Mesendoderm (in vitro differentiated cells): ENCODE results near the gene DENND5B.

Experiments
- DNase-seq: peaks from one replicate; pipeline ENCODE4 v3.0.0; 2013
- H2AK5ac ChIP-seq: 2 replicates; pipeline ENCODE4 v1.6.1; 2013; ENCODE audit warnings: low read length, inconsistent platforms
- H2BK120ac ChIP-seq: 2 replicates; pipeline ENCODE4 v1.6.1; 2013; ENCODE audit warnings: low read depth, mild to moderate bottlenecking, low read length, moderate library complexity, mixed read lengths
- H2BK15ac ChIP-seq: replicated peaks from 2 replicates; pipeline ENCODE4 v1.6.1; 2013; ENCODE audit warnings: low read depth, mild to moderate bottlenecking, moderate library complexity
- H2BK5ac ChIP-seq: 2 replicates; pipeline ENCODE4 v1.6.1; 2013; ENCODE audit warnings: low read length, inconsistent platforms
- H3K18ac ChIP-seq: 2 replicates; pipeline ENCODE4 v1.6.1; 2013; ENCODE audit warnings: mild to moderate bottlenecking, low read length, mixed read lengths
- H3K23ac ChIP-seq: one replicate; pipeline ENCODE4 v1.6.1; 2013; ENCODE audit warnings: low read length
- H3K27ac ChIP-seq: 2 replicates; pipeline ENCODE4 v1.5.1; 2013; ENCODE audit warnings: low read depth, mild to moderate bottlenecking, inconsistent platforms, low read length, moderate library complexity
- H3K27me3 ChIP-seq: 2 replicates; pipeline ENCODE4 v1.6.1; 2013; ENCODE audit warnings: low read length, control low read depth, mild to moderate bottlenecking, inconsistent platforms; ENCODE audit not compliant: insufficient read depth, poor library complexity
- H3K36me3 ChIP-seq: 2 replicates; pipeline ENCODE4 v1.6.1; 2013; ENCODE audit warnings: low read length, inconsistent platforms; ENCODE audit not compliant: control insufficient read depth, insufficient read depth
- H3K4ac ChIP-seq: one replicate; pipeline ENCODE4 v1.6.1; 2013; ENCODE audit warnings: low read depth, mild to moderate bottlenecking, low read length, moderate library complexity
- H3K4me1 ChIP-seq: 2 replicates; pipeline ENCODE4 v1.6.1; 2013; ENCODE audit warnings: low read depth, low read length, inconsistent platforms; ENCODE audit not compliant: control insufficient read depth
- H3K4me2 ChIP-seq: 2 replicates; pipeline ENCODE4 v1.6.1; 2013; ENCODE audit warnings: low read length
- H3K4me3 ChIP-seq: 2 replicates; pipeline ENCODE4 v1.5.1; 2013; ENCODE audit warnings: mild to moderate bottlenecking, low read length
- H3K56ac ChIP-seq: one replicate; pipeline ENCODE4 v1.6.1; 2013; ENCODE audit warnings: low read length
- H3K79me1 ChIP-seq: 2 replicates; pipeline ENCODE4 v1.6.1; 2013; ENCODE audit warnings: low read length, inconsistent platforms
- H3K79me2 ChIP-seq: 2 replicates; pipeline ENCODE4 v1.6.1; 2013; ENCODE audit warnings: mild to moderate bottlenecking, low read length; ENCODE audit not compliant: control insufficient read depth, insufficient read depth
- H3K9ac ChIP-seq: 2 replicates; pipeline ENCODE4 v1.6.1; 2013; ENCODE audit warnings: low read length, inconsistent platforms
- H4K5ac ChIP-seq: one replicate; pipeline ENCODE4 v1.6.1; 2013; ENCODE audit warnings: low read length
- H4K8ac ChIP-seq: one replicate; pipeline ENCODE4 v1.6.1; 2013; ENCODE audit warnings: low read depth, mild to moderate bottlenecking, control low read depth, low read length, moderate library complexity
- WGBS: extraction: QIAGEN DNeasy Blood & Tissue Kit; methylation state at CpG from one replicate; pipeline ENCODE4 v1.1.7; 2013; ENCODE audit warnings: low lambda C conversion rate, missing lambda C conversion rate; ENCODE audit not compliant: insufficient coverage; ENCODE audit errors: extremely low coverage; 5-methylcytosine and 5-hydroxymethylcytosine counted together

The DENND5B gene

GRCh38 chr12:31474751-31475150 lies 116.2 kb downstream of the DENND5B start:
- Histone ChIP-seq H3K4me3 (no peak overlapping the region), H4K8ac (no peak overlapping the region), H2AK5ac (no peak overlapping the region), H3K18ac (no peak overlapping the region), H3K9ac (no peak overlapping the region), H3K4me1 (no peaks in the 10 kb centered on the region), H3K27ac (no peak overlapping the region), H2BK5ac (no peak overlapping the region), H3K27me3 (no peaks in the 10 kb centered on the region), H3K4me2 (no peak overlapping the region), H3K79me1 (no peaks in the 10 kb centered on the region), H3K23ac (no peak overlapping the region), H2BK15ac (no peak overlapping the region), H3K36me3 (no peaks in the 10 kb centered on the region), H3K56ac (no peak overlapping the region), H3K79me2 (no peaks in the 10 kb centered on the region), H4K5ac (no peak overlapping the region), H3K4ac (no peak overlapping the region), H2BK120ac (no peak overlapping the region)
- no peak for DNase-seq
- 100% methylated on average over 2 of the region's 2 CpGs for WGBS

- H3K27ac ChIP-seq, result no peak overlapping the region
Observed at GRCh38 chr12:31471823-31472222, 119.1 kb downstream of the DENND5B start.

GRCh38 chr12:31471051-31471450 lies 119.9 kb downstream of the DENND5B start:
- H3K27ac ChIP-seq, result no peak overlapping the region
- no peak overlapping the region for H3K4me3 ChIP-seq
- no peak overlapping the region for H2AK5ac ChIP-seq
- no peak overlapping the region for H3K9ac ChIP-seq
- no peaks in the 10 kb centered on the region for H3K79me1 ChIP-seq
- no peaks in the 10 kb centered on the region for H3K79me2 ChIP-seq
- H3K4me2 ChIP-seq, result no peak overlapping the region
- no peak overlapping the region for H3K56ac ChIP-seq
- no peak overlapping the region for H2BK120ac ChIP-seq
- no peak overlapping the region for H3K23ac ChIP-seq
- DNase-seq, result peak; percentile 27
- no peaks in the 10 kb centered on the region for H3K36me3 ChIP-seq
- H3K4ac ChIP-seq, result no peak overlapping the region
- H3K27me3 ChIP-seq, result no peaks in the 10 kb centered on the region
- no peak overlapping the region for H2BK15ac ChIP-seq
- WGBS, result no CpG with 5 or more reads among the region's 6 CpGs
- no peak overlapping the region for H4K8ac ChIP-seq
- H3K18ac ChIP-seq, result no peak overlapping the region
- H2BK5ac ChIP-seq, result no peak overlapping the region
- no peaks in the 10 kb centered on the region for H3K4me1 ChIP-seq
- H4K5ac ChIP-seq, result no peak overlapping the region

More at GRCh38 chr12:31471823-31472222, 119.1 kb downstream of the DENND5B start:
- no peak overlapping the region for H3K4me2 ChIP-seq
- H2AK5ac ChIP-seq, result no peak overlapping the region
- WGBS, result no CpG with 5 or more reads among the region's 7 CpGs
- no peaks in the 10 kb centered on the region for H3K4me1 ChIP-seq
- H3K27me3 ChIP-seq, result no peaks in the 10 kb centered on the region
- H3K23ac ChIP-seq, result no peak overlapping the region
- no peak overlapping the region for H4K5ac ChIP-seq
- H3K4ac ChIP-seq, result no peak overlapping the region
- DNase-seq, result no peak
- H2BK5ac ChIP-seq, result no peak overlapping the region
- no peak overlapping the region for H3K56ac ChIP-seq
- H3K9ac ChIP-seq, result no peak overlapping the region
- no peaks in the 10 kb centered on the region for H3K36me3 ChIP-seq
- H2BK15ac ChIP-seq, result no peak overlapping the region
- H3K4me3 ChIP-seq, result no peak overlapping the region
- no peak overlapping the region for H4K8ac ChIP-seq
- no peaks in the 10 kb centered on the region for H3K79me2 ChIP-seq
- H2BK120ac ChIP-seq, result no peak overlapping the region
- H3K79me1 ChIP-seq, result no peaks in the 10 kb centered on the region
- no peak overlapping the region for H3K18ac ChIP-seq

GRCh38 chr12:31470459-31470858 lies 120.5 kb downstream of the DENND5B start:
- H3K79me2 ChIP-seq, result no peaks in the 10 kb centered on the region
- no peak overlapping the region for H3K27ac ChIP-seq
- H3K9ac ChIP-seq, result no peak overlapping the region
- no peak overlapping the region for H3K4me2 ChIP-seq
- H3K36me3 ChIP-seq, result no peaks in the 10 kb centered on the region
- no peak overlapping the region for H4K5ac ChIP-seq
- H3K18ac ChIP-seq, result no peak overlapping the region
- H3K23ac ChIP-seq, result no peak overlapping the region
- H3K4ac ChIP-seq, result no peak overlapping the region
- no peak overlapping the region for H3K4me3 ChIP-seq
- no peaks in the 10 kb centered on the region for H3K79me1 ChIP-seq
- no peak overlapping the region for H2BK15ac ChIP-seq
- no peak overlapping the region for H3K56ac ChIP-seq
- no peaks in the 10 kb centered on the region for H3K27me3 ChIP-seq
- no peak overlapping the region for H2AK5ac ChIP-seq
- H2BK120ac ChIP-seq, result no peak overlapping the region
- H4K8ac ChIP-seq, result no peak overlapping the region
- H2BK5ac ChIP-seq, result no peak overlapping the region
- no peak for DNase-seq
- no peaks in the 10 kb centered on the region for H3K4me1 ChIP-seq

- Histone ChIP-seq H3K9ac (no peak overlapping the region), H3K4me1 (no peaks in the 10 kb centered on the region), H2AK5ac (no peak overlapping the region), H3K4me2 (no peak overlapping the region), H3K4me3 (no peak overlapping the region), H3K23ac (no peak overlapping the region), H3K36me3 (no peaks in the 10 kb centered on the region), H4K5ac (no peak overlapping the region), H3K4ac (no peak overlapping the region), H2BK15ac (no peak overlapping the region), H3K27ac (no peak overlapping the region), H3K56ac (no peak overlapping the region), H2BK120ac (no peak overlapping the region), H3K18ac (no peak overlapping the region), H3K79me1 (no peaks in the 10 kb centered on the region), H2BK5ac (no peak overlapping the region), H4K8ac (no peak overlapping the region), H3K79me2 (no peaks in the 10 kb centered on the region), H3K27me3 (no peaks in the 10 kb centered on the region)
- DNase-seq, result no peak
Observed at GRCh38 chr12:31466768-31467167, 124.2 kb downstream of the DENND5B start.

- Histone ChIP-seq H3K56ac (no peak overlapping the region), H3K36me3 (no peaks in the 10 kb centered on the region), H3K27me3 (no peaks in the 10 kb centered on the region), H2BK5ac (no peak overlapping the region), H3K4me1 (no peaks in the 10 kb centered on the region), H3K4me3 (no peak overlapping the region), H4K5ac (no peak overlapping the region), H3K79me1 (no peaks in the 10 kb centered on the region), H3K4me2 (no peak overlapping the region), H3K23ac (no peak overlapping the region), H3K79me2 (no peaks in the 10 kb centered on the region), H2BK120ac (no peak overlapping the region), H3K9ac (no peak overlapping the region), H2AK5ac (no peak overlapping the region), H2BK15ac (no peak overlapping the region), H3K18ac (no peak overlapping the region), H4K8ac (no peak overlapping the region), H3K27ac (no peak overlapping the region), H3K4ac (no peak overlapping the region)
- DNase-seq, result no peak
- WGBS, result no CpG with 5 or more reads among the region's 2 CpGs
Observed at GRCh38 chr12:31465002-31465401, 125.9 kb downstream of the DENND5B start.
